ENCODE data around the gene ZNF217.
"Not testable (repeated sequence)": the region's sequence is repeated elsewhere in the genome, so short reads cannot be mapped to it uniquely, and the experiment has no call there.

DNA sequence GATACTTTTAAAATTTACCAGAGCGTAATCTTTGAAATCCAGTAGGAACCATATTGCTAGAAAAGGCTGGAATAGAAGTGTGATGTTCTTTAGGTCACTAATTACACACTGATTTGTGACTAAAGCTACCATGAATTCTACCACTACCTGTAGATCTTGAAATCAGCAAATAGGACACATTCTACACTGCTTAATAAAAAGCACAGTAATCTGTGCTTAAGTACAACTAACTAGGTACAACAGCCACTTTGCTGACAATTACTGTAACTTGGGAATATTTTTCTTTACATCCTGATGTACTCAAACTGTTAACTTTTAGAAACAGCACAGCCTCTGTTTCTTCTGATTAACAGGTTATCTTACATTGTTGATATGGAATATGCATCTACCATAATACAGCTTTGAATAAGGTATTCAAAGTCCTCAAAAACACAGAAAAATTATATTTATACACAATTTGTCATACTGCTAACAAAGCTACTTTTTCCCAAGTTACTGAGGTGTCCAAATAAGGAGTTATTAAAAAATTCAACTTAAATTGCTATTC is 6.4 kb downstream of the ZNF217 start:
- TF ChIP-seq EZH2 (IDR thresholded peaks at IDR 0.05; ENCODE audit: borderline replicate concordance, insufficient read depth, low read depth, low read length, poor library complexity, severe bottlenecking), result not testable (repeated sequence)
- TF ChIP-seq, protein P1, sequence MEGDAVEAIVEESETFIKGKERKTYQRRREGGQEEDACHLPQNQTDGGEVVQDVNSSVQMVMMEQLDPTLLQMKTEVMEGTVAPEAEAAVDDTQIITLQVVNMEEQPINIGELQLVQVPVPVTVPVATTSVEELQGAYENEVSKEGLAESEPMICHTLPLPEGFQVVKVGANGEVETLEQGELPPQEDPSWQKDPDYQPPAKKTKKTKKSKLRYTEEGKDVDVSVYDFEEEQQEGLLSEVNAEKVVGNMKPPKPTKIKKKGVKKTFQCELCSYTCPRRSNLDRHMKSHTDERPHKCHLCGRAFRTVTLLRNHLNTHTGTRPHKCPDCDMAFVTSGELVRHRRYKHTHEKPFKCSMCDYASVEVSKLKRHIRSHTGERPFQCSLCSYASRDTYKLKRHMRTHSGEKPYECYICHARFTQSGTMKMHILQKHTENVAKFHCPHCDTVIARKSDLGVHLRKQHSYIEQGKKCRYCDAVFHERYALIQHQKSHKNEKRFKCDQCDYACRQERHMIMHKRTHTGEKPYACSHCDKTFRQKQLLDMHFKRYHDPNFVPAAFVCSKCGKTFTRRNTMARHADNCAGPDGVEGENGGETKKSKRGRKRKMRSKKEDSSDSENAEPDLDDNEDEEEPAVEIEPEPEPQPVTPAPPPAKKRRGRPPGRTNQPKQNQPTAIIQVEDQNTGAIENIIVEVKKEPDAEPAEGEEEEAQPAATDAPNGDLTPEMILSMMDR (IDR thresholded peaks at IDR 0.05), result not testable (repeated sequence)

Measured in B cell (primary cell).